ENCODE data around the gene RFNG. TPM values are rescaled to one million over a fixed set of nuclear protein-coding genes. Genes with fewer than 3 reads are reported as not detected.

RFNG gene
- total and polyA plus RNA-seq, 2 donors (not counting 1 experiment from before 2014, with no cell fraction given), result 30.1 to 44.5 TPM

DNA sequence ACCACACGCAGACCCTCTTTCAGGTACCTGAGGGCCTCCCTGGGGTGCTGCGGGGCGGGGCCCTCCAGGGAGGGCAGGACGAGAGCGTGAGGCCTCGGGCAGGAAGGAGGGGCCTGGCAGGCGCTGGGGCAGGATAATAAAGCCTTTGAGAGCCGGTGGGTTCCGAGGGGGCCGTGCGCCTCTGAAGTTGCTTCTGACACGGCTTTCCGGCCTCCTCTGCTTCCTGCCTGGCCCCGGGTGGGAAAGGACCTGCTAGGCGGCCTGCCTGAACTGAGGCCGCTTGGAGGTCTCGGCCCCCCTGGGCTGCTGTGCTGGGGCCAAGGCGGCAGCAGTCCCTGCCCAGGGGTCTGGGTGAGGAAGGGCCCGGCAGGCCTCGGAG is 39.4 kb downstream of the RFNG start:
- intact Hi-C loops (cut with micrococcal nuclease), result no loop called here
- H3K4me3 ChIP-seq (ENCODE audit: control extremely low read depth in 1 of 5, extremely low read depth in 1 of 5, insufficient read depth in 1 of 5, low read depth in 2 of 5, low read length in 4 of 5), result no peak overlapping the region
- ATAC-seq (ENCODE audit: low read depth) (no peak), DNase-seq (no peak)
- no peaks in the 10 kb centered on the region for H3K9me3 ChIP-seq (ENCODE audit: control extremely low read depth in 1 of 3, control insufficient read depth in 2 of 3, insufficient read depth in 1 of 3, low read length in 2 of 3)
- no peaks in the 10 kb centered on the region for H3K4me1 ChIP-seq (ENCODE audit: control insufficient read depth in 2 of 2, insufficient read depth in 2 of 2, low read length in 2 of 2)
- H3K36me3 ChIP-seq (replicated peaks in 1 of 2; ENCODE audit: control extremely low read depth in 1 of 2, control insufficient read depth in 1 of 2, extremely low read depth in 1 of 2, insufficient read depth in 2 of 2, low read length in 1 of 2), result peaks cover 0 to 5% of the 10 kb centered on the region in 2 experiments
- H2AFZ ChIP-seq (ENCODE audit: insufficient read depth, low read depth, low read length, poor library complexity, severe bottlenecking), result no peak overlapping the region
- H3K9ac ChIP-seq (ENCODE audit: low read length), result no peak overlapping the region
- 87% methylated on average over 20 of the region's 20 CpGs for WGBS (ENCODE audit: insufficient coverage)
- CTCF ChIA-PET, result no interaction called here
- no peaks in the 10 kb centered on the region for H4K20me1 ChIP-seq (ENCODE audit: control insufficient read depth, insufficient read depth, low read length, poor library complexity, severe bottlenecking)
- no peak overlapping the region for H3K27ac ChIP-seq (ENCODE audit: low read length in 2 of 2)
- no peaks in the 10 kb centered on the region for H3K27me3 ChIP-seq (replicated peaks in 1 of 4; ENCODE audit: control extremely low read depth in 1 of 4, control insufficient read depth in 3 of 4, insufficient read depth in 4 of 4, low read length in 3 of 4)
- no peak overlapping the region for H3K27ac Mint-ChIP-seq
- H3K4me1 Mint-ChIP-seq, result no peaks in the 10 kb centered on the region
- H3K9me3 Mint-ChIP-seq (ENCODE audit: insufficient read depth), result no peaks in the 10 kb centered on the region
- POLR2A ChIA-PET, result no interaction called here
- no peaks in the 10 kb centered on the region for H3K79me2 ChIP-seq (ENCODE audit: control insufficient read depth, insufficient read depth, low read length)
- H3K4me2 ChIP-seq (replicated peaks; ENCODE audit: low read depth, low read length, poor library complexity, severe bottlenecking), result no peak overlapping the region
- no peaks in the 10 kb centered on the region for H3K27me3 Mint-ChIP-seq
- H3K4me3 Mint-ChIP-seq, result no peak overlapping the region
- TF ChIP-seq, protein P1, sequence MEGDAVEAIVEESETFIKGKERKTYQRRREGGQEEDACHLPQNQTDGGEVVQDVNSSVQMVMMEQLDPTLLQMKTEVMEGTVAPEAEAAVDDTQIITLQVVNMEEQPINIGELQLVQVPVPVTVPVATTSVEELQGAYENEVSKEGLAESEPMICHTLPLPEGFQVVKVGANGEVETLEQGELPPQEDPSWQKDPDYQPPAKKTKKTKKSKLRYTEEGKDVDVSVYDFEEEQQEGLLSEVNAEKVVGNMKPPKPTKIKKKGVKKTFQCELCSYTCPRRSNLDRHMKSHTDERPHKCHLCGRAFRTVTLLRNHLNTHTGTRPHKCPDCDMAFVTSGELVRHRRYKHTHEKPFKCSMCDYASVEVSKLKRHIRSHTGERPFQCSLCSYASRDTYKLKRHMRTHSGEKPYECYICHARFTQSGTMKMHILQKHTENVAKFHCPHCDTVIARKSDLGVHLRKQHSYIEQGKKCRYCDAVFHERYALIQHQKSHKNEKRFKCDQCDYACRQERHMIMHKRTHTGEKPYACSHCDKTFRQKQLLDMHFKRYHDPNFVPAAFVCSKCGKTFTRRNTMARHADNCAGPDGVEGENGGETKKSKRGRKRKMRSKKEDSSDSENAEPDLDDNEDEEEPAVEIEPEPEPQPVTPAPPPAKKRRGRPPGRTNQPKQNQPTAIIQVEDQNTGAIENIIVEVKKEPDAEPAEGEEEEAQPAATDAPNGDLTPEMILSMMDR (IDR thresholded peaks at IDR 0.05), result no peak
- TF ChIP-seq EZH2 (IDR thresholded peaks at IDR 0.05; ENCODE audit: borderline replicate concordance, insufficient read depth, low read depth, low read length, poor library complexity, severe bottlenecking), result no peak

DNA sequence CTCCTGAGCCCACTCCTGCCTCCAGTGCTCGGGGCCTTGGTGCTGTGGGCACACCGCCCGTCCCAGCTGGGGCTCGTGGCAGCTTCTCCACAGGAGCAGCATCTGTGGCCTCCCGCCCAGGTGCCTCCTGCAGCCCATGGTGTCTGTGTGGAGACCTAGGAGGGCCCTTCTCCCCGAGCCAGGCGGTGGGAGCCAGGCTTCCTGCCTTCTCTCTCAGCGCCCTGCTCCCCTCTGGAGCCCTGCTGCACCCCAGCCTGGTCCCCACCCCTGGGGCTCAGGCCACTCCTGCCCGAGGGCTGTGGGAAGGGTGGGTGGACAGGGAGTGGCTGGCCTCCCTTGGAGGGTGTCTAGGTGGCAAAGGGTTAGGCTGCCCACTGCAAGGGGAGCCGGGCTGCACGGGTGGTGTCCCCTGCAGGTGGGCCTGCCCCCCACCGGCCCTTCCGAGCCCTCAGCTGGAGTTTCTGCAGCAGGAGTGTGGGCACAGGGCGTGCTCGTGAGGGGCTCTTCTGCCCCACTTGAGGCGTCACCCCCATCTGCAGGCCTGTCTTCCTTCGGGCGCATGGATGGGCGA is 39.9 kb downstream of the RFNG start:
- intact Hi-C loops (cut with micrococcal nuclease), result no loop called here
- ChIA-PET CTCF (no interaction called here), POLR2A (no interaction called here)
- Histone ChIP-seq H3K79me2 (ENCODE audit: control insufficient read depth, insufficient read depth, low read length) (no peaks in the 10 kb centered on the region), H3K4me1 (ENCODE audit: control insufficient read depth in 2 of 2, insufficient read depth in 2 of 2, low read length in 2 of 2) (no peaks in the 10 kb centered on the region), H4K20me1 (ENCODE audit: control insufficient read depth, insufficient read depth, low read length, poor library complexity, severe bottlenecking) (no peaks in the 10 kb centered on the region), H3K27me3 (replicated peaks in 1 of 4; ENCODE audit: control extremely low read depth in 1 of 4, control insufficient read depth in 3 of 4, insufficient read depth in 4 of 4, low read length in 3 of 4) (no peaks in the 10 kb centered on the region), H3K4me3 (ENCODE audit: control extremely low read depth in 1 of 5, extremely low read depth in 1 of 5, insufficient read depth in 1 of 5, low read depth in 2 of 5, low read length in 4 of 5) (no peak overlapping the region), H3K9ac (ENCODE audit: low read length) (no peak overlapping the region), H3K36me3 (replicated peaks in 1 of 2; ENCODE audit: control extremely low read depth in 1 of 2, control insufficient read depth in 1 of 2, extremely low read depth in 1 of 2, insufficient read depth in 2 of 2, low read length in 1 of 2) (peaks cover 0 to 5% of the 10 kb centered on the region in 2 experiments), H3K4me2 (replicated peaks; ENCODE audit: low read depth, low read length, poor library complexity, severe bottlenecking) (no peak overlapping the region), H3K27ac (ENCODE audit: low read length in 2 of 2) (no peak overlapping the region), H2AFZ (ENCODE audit: insufficient read depth, low read depth, low read length, poor library complexity, severe bottlenecking) (no peak overlapping the region), H3K9me3 (ENCODE audit: control extremely low read depth in 1 of 3, control insufficient read depth in 2 of 3, insufficient read depth in 1 of 3, low read length in 2 of 3) (no peaks in the 10 kb centered on the region)
- TF ChIP-seq EZH2 (IDR thresholded peaks at IDR 0.05; ENCODE audit: borderline replicate concordance, insufficient read depth, low read depth, low read length, poor library complexity, severe bottlenecking), result no peak
- TF ChIP-seq, protein P1 (IDR thresholded peaks at IDR 0.05), result no peak
- 91% methylated on average over 17 of the region's 19 CpGs for WGBS (ENCODE audit: insufficient coverage)
- H3K27ac Mint-ChIP-seq, result no peak overlapping the region
- H3K27me3 Mint-ChIP-seq, result no peaks in the 10 kb centered on the region
- H3K4me1 Mint-ChIP-seq, result no peaks in the 10 kb centered on the region
- no peak for ATAC-seq (ENCODE audit: low read depth)
- no peaks in the 10 kb centered on the region for H3K9me3 Mint-ChIP-seq (ENCODE audit: insufficient read depth)
- H3K4me3 Mint-ChIP-seq, result no peak overlapping the region
- no peak for DNase-seq
